Measurements from ENCODE around the gene B4GALT4. TPM values are rescaled to one million over a fixed set of nuclear protein-coding genes. Genes with fewer than 3 reads are reported as not detected.
A peak's percentile ranks its signal among the peaks of the same experiment; 100 is the strongest.

The B4GALT4 gene
- total and polyA plus RNA-seq, 2 of the 8 experiments (the other 6 are each of a cell fraction or from before 2014, with no cell fraction given) = 14.6 to 44.7 TPM

- H3K27me3 ChIP-seq (replicated peaks in 1 of 4; ENCODE audit: control insufficient read depth in 3 of 4, extremely low read depth in 1 of 4, insufficient read depth in 3 of 4, low read length in 3 of 4) = no peaks in the 10 kb centered on the region
- no peak for TF ChIP-seq PHF8 (conservative IDR thresholded peaks at IDR 0.05; ENCODE audit: low read depth, low read length)
- TF ChIP-seq TAF1 (IDR thresholded peaks at IDR 0.05; ENCODE audit: low read depth, low read length) = no peak
Measured at GRCh38 chr3:119227070-119227850, 13.4 kb downstream of the B4GALT4 start.

More at GRCh38 chr3:119227070-119227850, 13.4 kb downstream of the B4GALT4 start:
- H4K20me1 ChIP-seq (replicated peaks in 1 of 2; ENCODE audit: control insufficient read depth in 1 of 2, insufficient read depth in 2 of 2, low read length in 2 of 2) = peaks cover 0 to 7% of the 10 kb centered on the region in 2 experiments
- H3K56ac ChIP-seq (replicated peaks; ENCODE audit: insufficient read length, low read depth, low read length) = no peak overlapping the region
- H3K4ac ChIP-seq (replicated peaks; ENCODE audit: insufficient read length, low read depth, low read length) = no peak overlapping the region
- H2BK12ac ChIP-seq (ENCODE audit: low read depth, low read length) = no peak overlapping the region
- peak overlapping the region; percentile 3; the same call in 1 of the 2 replicates for H2BK5ac ChIP-seq (ENCODE audit: low read depth, low read length)
- H3K9me3 ChIP-seq (ENCODE audit: insufficient read depth in 2 of 2, low read depth in 1 of 2, low read length in 1 of 2) = no peaks in the 10 kb centered on the region
- H4K5ac ChIP-seq (ENCODE audit: insufficient read length, low read depth, low read length) = no peak overlapping the region
- H3K4me1 ChIP-seq (replicated peaks in 1 of 4; ENCODE audit: control insufficient read depth in 3 of 4, insufficient read depth in 4 of 4, low read length in 3 of 4) = no peaks in the 10 kb centered on the region
- peaks cover 4 to 10% of the 10 kb centered on the region in 2 experiments; a peak in 1 of 4 replicates for H3K79me2 ChIP-seq (ENCODE audit: control insufficient read depth in 1 of 2, insufficient read depth in 2 of 2, low read length in 2 of 2)
- no peak overlapping the region for H3K4me2 ChIP-seq (ENCODE audit: insufficient read depth in 1 of 2, low read depth in 2 of 2, low read length in 2 of 2)
- H4K8ac ChIP-seq (ENCODE audit: extremely low read depth, insufficient read depth, low read length) = no peak overlapping the region
- H3K23ac ChIP-seq (ENCODE audit: insufficient read length) = no peak overlapping the region
- H2BK20ac ChIP-seq (ENCODE audit: low read length) = no peak overlapping the region
- no peak overlapping the region for H2AK5ac ChIP-seq (ENCODE audit: low read depth, low read length)
- H4K91ac ChIP-seq (replicated peaks; ENCODE audit: insufficient read length, low read length) = no peak overlapping the region
- no peak overlapping the region for H3K27ac ChIP-seq (ENCODE audit: low read depth, low read length)
- H3K18ac ChIP-seq (ENCODE audit: extremely low read depth, low read length) = no peak overlapping the region
- H3K4me3 ChIP-seq (ENCODE audit: extremely low read depth in 1 of 4, insufficient read depth in 2 of 4, low read depth in 3 of 4, low read length in 4 of 4) = no peak overlapping the region
- H2BK120ac ChIP-seq (replicated peaks; ENCODE audit: low read depth, low read length) = no peak overlapping the region
- no peak overlapping the region for H2AFZ ChIP-seq (ENCODE audit: low read length)
- no peak overlapping the region for H3K9ac ChIP-seq (replicated peaks in 1 of 4; ENCODE audit: extremely low read depth in 1 of 4, low read depth in 3 of 4, low read length in 3 of 4)
- H2BK15ac ChIP-seq (ENCODE audit: low read length) = no peak overlapping the region
- H3K14ac ChIP-seq (ENCODE audit: insufficient read length) = no peak overlapping the region
- 86% methylated on average over 6 of the region's 6 CpGs; no CpG with 5 or more reads in 1 of the 2 experiments for WGBS, 2 experiments (ENCODE audit: extremely low coverage in 1 of 2, insufficient coverage in 1 of 2, insufficient read length in 1 of 2, insufficient replicate concordance in 2 of 2, low coverage in 1 of 2, low lambda C conversion rate in 2 of 2, missing lambda C conversion rate in 1 of 2)
- FAIRE-seq (no peak), DNase-seq (ENCODE audit: low read depth in 1 of 2, low spot score in 2 of 2) (no peak)
- H3K36me3 ChIP-seq (ENCODE audit: control insufficient read depth in 2 of 4, insufficient read depth in 4 of 4, low read length in 3 of 4) = peaks cover 15 to 98% (median 59%) of the 10 kb centered on the region in 4 experiments
- no peaks in the 10 kb centered on the region for H3K23me2 ChIP-seq (ENCODE audit: low read depth, low read length)
- peaks cover 7% of the 10 kb centered on the region; the same call in 1 of the 2 replicates for H3K79me1 ChIP-seq (ENCODE audit: low read depth, low read length)
- ChIA-PET CTCF (ENCODE audit: partially characterized antibody) (interaction anchor here (0.7 to 2.2 kb wide), 4 partner anchors 14 to 202 kb away, joined by 3 to 9 read pairs (median 4); partner anchors contain the start of gene B4GALT4), POLR2A (ENCODE audit: partially characterized antibody) (interaction anchor here (0.7 to 1.6 kb wide), 5 partner anchors 14 to 271 kb away, joined by 3 to 5 read pairs (median 3); partner anchors contain the start of genes B4GALT4 and TIMMDC1)
